SKM-1 (cell line): ENCODE measurements around the gene LZIC.
A peak's percentile ranks its signal among the peaks of the same experiment; 100 is the strongest.
"Not testable (repeated sequence)": the region's sequence is repeated elsewhere in the genome, so short reads cannot be mapped to it uniquely, and the experiment has no call there.

Experiments used
- DNase-seq: peaks from one replicate; lab custom pipeline; 2025; ENCODE audit not compliant: unreplicated experiment; lab: John Stamatoyannopoulos, UW

Gene LZIC

DNA sequence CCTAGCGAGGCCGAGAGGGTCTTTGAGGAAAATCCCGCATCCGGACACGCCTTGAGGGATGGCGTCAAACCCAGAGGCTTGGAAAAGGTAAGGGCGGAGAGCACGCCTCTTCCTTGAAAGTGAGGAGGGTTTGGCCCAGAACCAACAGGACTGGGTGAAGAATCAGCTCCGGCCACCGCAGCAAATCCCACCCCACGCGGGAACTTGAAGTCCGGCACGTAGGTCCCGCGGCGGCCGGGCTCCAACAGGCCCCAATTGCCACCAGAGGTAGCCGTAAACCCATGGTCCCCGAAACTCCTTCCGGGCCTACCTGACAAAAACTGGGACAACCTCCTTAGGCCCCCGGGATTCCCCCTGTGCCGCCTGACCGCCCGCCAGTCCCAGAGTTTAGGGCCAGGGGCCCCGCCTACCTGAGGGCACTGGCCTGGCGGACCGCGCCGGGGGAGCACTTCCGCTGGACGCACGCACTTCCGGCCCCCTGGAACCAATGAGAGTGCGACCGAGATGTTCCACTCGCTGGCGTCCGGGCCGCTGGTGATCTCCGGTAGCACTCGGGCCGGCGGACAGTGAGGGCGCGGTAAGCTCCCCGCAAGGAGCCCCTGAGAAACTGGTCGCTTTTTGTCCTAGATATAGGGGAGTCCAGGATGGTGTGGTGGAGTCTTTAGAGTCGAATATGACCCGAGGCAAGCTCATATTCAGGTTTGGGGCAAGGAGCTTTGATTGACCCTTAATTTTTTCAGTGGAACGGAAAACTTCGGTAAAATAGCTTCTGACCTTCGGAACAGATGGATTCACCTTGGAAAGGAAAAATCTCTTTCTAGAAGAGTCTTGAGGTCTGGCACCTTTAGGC lies at the start of gene LZIC, which contains the start of gene NMNAT1:
Gene LZIC, minus strand, starts transcription at position 453 of the 850 bp plus-strand sequence. CDS start 6,772 bp downstream, outside the sequence.
Gene NMNAT1, plus strand, starts transcription at position 537 of the 850 bp plus-strand sequence. CDS start 28,599 bp downstream, outside the sequence.
- peak; percentile 71 for DNase-seq

DNA sequence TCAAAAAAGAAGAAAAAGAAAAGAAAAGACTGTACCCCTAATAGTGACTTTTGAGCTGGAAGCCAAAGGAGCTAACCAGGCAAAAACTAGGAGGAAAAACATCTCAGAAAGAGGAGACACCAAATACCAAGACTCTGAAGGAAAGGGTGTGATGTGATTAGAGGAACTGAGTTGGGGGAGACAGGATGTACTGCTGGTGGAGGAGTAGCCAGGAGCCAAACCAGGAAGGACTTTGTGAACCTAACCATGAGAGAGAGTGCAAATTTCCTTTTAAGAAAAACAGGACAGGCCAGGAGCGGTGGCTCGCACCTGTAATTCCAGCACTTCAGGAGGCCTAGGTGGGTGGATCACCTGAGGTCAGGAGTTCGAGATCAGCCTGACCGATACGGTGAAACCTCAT lies 49.7 kb upstream of the LZIC start:
- DNase-seq: no peak

DNA sequence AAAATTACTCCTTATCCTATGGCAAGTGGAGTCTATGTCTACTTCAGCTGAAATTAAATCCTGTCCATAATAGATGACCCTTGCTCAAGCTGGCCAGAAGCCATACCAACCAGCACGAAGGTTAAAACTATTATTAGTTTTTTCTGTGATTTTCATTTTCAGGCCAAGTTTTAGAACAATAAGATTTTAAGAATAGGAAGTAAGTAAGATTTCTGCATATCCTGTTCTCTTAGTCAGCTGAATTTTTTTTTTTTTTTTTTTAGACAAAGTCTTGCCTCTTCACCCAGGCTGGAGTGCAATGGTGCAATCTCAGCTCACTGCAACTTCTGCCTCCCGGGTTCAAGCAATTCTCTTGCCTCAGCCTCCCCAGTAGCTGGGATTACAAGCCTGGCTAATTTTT lies 47.8 kb upstream of the LZIC start:
- DNase-seq: no peak

DNA sequence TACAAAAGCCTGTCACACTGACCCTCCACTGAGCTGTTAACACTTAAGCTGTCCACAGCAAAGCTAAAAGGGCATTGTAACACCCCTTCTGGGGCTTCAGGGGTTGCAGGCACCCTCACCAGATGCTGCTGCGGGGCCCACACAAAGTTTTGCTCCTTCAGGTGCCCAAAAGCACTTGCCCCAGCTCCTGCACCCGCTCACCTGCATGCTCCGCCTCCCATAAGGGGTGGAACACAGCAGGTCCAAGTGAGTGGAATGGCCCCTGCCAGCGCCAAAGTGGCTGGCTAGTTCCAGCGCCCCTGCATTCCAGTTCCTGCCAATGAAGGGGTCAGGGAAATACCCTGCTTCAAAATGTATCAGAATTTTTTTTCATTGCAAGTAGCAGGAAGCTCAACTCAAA lies 46.6 kb upstream of the LZIC start:
- no peak for DNase-seq

DNA sequence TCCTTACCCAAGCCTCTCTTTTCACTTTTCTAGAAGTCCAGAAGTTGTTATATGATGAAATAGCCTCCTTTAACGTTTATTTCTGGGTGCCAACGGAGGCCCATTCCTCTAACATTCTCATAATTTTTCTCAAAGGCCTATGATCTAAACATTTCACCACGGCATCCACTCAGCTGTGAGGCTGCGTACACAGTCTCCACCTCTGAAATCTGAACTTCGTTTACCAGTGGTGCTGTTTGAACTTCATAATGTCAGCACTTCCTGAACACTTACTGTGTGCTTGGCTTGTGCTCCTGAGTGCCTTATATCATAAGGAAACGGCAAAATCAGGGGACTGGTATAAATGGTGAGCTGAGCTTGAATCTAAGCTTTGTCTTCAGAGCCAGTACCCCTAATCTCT lies 41.8 kb upstream of the LZIC start:
- DNase-seq: no peak

DNA sequence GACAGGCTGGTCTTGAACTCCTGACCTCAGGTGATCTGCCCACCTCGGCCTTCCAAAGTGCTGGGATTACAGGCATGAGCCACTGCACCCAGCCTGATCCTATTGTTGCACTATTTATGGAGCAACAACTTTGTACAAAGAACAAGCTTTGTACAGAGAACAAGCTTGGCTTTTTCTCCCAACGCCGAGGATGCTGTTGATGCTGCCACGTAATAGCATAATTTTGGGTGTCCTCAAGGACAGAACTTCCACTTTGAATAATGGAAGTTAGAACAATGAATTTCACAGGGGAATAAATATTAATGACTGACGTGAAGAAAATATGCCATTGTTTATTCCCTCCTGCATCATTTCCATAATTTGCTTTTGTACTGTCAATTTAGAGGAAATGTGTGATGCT lies 41.1 kb upstream of the LZIC start:
- no peak for DNase-seq

DNA sequence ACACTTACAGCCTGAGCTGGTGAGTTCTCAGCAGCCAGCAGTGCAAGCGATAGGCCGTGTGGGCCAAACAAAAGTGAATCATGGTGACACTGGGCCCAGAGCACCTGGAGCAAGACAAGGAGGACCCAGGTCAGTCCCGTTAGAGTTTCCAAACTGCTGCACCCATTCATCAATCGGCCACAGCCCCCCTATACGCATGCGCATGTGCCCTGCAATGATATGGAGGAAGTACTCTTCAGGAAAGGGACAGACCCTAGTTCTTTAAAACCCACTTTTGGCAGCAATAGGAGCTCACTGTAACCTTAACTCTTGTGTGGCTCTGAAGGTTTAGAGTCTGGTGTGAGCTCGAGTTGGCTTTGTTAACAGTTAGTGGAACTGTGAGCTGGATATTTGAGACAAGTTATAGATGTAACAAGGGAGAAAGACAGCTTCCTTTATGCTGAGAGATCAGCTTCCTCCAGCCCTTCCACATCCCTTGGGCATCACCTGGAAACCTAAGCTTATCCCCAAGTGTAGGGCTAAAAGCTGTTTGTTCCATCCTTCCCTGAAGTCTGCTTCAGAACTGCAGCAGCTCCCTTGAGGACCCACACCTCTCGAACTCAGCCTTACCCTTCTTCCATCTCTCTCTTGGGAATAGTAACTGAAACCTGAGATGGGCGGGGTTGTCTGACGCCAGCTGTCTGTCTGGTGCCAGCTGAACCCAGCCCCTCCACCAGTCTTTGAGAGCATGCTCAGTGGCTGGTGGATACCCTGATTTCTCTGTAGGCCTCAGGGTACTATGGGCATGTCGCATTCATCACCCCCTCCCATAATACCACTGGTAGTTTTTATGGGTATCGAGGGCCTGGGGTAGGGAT lies 17.7 kb upstream of the LZIC start:
- no peak for DNase-seq

DNA sequence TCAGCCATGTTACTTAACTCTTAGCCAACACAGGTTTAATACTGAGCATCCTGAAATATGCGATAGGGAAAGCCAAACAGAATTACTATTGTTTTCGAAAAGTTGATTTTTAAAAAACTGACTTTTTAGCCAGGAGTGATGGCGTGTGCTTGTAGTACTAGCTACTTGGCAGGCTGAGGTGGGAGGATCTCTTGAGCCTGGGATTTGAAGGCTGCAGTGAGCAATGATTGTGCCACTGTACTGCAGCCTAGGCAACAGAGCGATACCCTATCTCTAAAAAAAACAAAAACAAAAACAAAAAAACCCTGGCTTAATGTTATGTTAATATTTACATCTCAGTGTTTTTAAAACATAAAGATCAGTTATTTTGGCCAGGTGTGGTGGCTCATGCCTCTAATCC lies 16.8 kb upstream of the LZIC start:
- DNase-seq: no peak

DNA sequence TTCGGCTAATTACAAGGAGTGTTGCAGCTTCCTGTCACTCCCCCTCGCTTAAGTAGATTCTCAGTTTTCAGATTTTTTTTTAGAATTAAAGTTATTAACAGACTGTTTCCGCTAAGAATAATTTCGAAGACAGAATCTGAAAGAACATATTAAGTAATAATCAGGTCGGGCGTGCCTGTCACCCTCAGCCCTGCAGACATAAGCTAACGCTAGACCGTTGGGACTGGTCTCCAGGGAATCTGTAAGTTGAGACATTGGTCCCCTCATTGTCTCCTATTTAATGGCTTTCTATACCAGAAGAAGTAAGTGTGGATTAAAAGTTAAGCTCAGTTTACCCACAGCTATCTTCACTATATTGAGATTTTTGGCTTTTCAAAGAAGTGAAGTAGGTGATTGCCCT lies 14.5 kb upstream of the LZIC start:
- DNase-seq: no peak

DNA sequence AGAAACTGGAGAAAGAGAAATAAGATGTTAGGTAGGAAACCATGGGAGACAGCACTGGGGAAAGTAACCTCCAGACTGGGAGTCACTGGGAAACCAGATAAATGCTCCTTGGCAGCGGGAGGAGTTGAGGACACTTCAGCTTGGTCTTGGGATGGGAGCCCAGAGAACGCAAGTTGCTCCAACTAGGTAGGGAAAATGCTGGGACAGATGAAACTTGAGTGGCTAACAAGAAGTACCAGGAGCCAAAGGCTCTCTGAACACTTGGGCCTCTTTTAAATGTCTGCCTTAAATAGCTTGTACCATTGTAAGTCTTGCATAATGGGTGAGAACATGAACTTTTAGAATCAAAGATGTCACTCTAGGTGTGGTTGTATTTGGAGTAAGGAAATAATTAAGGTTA lies 3.1 kb upstream of the LZIC start:
- DNase-seq: no peak

DNA sequence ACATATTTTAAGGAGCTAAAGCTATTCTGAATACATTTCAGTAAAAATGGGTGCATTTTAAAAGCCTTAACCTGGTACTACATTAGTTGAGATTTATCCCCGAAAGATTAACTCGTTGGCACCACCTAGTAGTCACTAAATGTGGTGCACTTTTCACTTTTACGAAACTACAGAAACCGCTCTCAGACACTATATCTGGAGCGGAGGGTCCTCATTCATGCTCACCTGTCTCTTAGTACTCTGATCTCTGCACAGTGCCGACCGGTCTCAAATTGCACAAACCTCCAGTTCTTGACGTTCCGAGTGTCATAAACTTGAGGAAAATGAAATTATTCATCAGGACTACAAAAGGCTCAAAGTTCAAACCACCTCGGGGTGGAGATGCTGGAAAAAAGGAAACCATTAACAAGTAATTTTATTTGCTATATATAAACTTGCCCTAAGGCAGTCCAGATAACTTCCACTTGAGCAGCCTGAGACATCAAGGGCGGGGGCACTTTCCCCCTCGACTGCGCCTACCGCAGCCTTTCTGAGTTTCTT lies 722 bp downstream of the LZIC start:
- DNase-seq: peak; percentile 26

DNA sequence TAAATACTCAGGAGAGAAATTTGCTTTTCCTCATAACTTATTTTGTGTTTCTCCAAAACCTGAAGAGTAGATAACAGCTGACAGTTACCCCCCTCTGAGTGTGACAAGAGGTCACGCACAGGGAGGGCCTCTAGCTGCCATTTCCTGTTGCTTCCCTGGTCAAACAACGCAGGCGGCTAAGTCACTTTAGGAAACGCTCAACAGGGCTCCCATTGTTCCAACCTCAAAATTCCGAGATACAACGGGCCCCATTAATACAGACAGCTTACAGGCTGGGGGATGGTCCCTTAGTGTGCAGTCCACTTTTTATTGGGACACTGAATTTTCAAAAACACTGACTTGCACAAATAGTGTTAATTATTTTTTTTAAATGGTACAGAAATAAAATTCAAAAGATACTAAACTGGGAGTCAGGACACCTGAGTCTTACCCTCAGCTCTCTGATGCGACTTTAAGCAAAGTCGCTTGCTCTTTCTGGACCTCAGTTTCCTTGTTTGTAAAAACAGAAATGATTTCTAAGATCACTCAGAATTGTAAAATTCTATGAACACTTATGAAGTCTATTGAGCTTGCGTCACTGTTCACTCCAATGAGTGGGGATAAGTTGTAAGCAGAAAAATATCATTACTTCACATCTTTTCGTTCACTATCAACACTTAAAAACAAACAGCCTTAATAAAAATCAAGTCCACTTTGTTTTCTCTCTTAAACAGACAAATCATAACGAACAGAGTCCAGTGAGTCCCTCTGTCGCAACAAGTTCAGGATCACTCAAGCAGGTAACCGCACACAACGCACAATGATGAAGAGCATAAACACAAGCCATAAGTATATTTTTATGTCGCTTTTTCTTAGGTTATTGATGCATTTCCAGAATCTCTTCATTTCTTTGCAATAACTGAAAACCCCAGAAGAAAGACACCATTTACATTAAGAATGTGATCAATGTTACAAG lies 13.5 kb downstream of the LZIC start:
- no peak for DNase-seq

DNA sequence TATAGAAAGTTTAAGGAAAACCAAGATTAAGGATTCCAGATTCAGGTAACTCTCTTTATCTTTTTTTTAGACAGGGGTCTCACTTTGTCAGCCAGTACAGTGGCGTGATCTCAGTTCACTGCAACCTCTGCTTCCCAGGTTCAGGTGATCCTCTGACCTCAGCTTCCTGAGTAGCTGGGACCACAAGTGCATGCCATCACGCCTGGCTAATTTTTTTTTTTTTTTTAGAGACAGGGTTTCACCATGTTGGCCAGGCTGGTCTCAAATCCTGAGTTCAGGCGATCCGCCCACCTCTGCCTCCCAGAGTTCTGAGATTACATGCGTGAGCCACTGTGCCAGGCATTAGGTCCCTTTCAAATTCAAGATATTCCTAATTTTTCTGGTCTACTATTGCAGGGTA lies 15.9 kb downstream of the LZIC start:
- DNase-seq: no peak

DNA sequence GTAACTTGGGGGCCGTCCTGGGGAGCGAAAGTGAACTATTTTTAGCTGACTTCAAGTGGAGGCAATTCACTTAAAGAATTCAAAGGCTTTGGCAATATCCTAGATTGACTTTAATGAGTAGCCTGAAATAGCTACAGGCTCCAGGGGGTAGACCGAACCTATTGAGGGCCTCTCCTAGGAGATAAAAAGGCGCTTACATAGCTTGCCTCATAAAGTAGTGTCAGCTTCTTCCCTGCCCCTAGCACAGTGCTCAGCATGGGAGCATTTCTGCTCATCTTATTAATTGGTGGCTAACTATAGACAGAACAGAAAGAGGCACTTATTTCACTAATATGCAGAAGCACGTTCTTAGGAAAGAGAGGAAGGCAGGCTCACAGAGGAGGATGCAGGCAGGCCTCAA lies 20.8 kb downstream of the LZIC start:
- DNase-seq: no peak

DNA sequence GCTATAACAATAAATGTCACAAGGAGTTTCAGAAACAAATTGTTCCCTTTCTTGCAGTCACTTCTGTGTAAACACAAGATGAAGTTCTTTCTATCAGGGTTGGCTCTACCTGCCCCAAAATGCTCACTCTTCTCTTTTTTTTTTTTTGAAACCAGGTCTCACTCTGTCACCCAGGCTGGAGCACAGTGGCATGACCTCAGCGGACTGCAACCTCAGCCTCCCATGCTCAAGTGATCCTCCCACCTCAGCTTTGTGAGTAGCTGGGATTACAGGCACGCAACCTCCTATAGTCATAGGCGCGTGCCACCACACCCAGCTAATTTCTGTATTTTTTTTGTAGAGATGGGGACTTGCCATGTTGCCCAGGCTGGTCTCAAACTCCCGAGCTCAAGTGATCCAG lies 22.6 kb downstream of the LZIC start:
- DNase-seq: no peak

DNA sequence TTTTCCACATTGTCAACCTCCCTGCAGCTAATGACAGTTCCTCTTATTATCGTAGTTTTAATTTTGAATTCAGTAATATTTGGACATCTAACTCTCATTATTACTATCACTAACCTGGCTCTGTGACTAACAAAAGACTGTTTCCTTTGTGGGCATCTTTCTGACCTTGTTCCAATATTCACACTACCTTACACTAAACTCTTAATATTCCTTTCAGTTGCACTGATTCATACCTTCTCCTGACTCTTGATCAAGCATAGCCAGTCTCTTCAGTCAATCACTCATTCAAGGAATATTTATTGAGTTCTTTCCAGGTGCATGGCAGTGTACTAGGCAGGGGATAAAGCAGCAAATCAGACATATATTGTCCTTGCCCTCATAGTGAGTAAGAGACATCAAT lies 25.3 kb downstream of the LZIC start:
- DNase-seq: no peak

DNA sequence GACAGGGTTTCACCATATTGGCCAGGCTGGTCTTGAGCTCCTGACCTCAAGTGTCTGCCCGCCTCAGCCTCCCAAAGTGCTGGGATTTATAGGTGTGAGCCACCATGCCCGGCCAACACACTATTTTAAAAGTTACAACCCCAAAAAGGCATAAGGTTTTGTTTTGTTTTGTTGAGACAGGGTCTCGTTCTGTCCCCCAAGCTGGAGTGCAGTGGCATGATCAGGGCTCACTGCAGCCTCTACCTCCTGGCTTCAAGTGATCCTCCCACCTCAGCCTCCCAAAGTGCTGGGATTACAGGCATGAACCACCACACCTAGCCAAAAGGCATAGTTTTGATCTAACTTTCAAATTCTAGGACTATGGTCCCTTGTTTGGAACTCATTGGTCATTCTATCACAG lies 25.7 kb downstream of the LZIC start:
- DNase-seq: not testable (repeated sequence)

DNA sequence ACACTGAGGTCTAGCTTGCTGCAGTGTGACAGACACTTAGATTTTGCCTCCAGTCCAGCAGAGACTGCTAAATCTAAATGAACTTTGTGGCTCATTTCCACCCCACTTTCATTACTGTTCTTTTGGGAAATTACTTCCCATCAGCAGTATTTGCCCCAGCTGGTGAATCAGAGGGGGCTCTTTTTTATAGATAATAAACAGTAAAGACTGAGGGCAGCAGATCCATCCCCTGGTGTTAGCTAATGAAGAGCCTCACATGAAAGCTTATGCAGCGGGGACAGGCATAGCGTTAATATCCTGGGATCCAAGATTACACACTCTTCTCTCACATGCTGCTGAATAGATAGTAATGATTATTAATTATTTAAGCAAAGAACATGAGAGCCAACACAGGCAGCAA lies 26.7 kb downstream of the LZIC start:
- DNase-seq: no peak

DNA sequence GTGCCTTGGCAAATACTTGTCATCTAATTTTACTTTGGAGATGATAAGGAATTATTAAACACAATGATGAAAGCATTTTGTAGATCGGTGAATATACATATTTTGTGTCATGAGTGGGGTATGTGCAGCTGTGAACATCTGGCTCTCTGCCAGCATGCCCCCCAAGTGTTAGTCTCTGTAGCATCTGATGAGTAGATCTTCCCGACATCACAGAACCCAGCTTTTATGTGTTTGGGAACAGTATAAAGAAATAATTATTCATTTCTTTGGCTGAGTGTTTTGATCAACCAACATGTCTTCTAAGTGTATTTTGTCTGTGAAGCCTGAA lies 28.6 kb downstream of the LZIC start:
- no peak for DNase-seq

DNA sequence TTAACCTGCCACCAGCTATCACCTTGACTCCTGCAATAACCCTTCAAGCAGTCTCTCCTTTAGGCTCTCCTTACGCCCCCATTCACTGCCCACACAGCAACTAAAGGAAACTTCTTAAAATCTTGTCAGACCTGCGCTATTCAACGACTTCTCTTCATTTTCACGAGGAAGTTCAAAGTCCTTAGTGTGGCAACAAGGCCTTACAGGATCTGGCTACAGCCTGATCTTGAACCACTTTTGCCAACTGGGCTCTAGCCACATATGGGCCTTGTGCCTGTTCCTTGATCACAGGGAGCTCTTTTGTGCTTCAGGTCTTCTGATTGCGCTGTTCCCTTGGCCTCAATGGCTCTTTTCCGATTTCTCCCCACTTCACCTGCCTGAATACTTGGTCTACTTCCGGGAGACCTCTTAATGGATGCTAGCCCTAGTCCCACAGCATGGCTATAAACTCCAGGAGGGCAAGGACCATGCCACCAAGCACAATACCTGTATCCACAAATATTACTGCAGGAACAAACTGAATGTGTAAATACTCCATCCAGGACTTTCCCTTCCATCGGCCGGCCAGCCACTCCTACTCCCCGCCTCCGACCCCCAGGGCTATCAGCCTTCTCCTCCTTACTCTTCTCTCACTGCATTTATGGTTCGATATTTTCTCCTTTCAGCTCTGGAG lies 30.8 kb downstream of the LZIC start:
- DNase-seq: no peak
